ENCODE measurements around the gene FLNC. TPM values are rescaled to one million over a fixed set of nuclear protein-coding genes. Genes with fewer than 3 reads are reported as not detected.

Gene FLNC
- total RNA-seq, 4 donors from 2014 or later: 21.3 to 234 (median 57.9) TPM

DNA sequence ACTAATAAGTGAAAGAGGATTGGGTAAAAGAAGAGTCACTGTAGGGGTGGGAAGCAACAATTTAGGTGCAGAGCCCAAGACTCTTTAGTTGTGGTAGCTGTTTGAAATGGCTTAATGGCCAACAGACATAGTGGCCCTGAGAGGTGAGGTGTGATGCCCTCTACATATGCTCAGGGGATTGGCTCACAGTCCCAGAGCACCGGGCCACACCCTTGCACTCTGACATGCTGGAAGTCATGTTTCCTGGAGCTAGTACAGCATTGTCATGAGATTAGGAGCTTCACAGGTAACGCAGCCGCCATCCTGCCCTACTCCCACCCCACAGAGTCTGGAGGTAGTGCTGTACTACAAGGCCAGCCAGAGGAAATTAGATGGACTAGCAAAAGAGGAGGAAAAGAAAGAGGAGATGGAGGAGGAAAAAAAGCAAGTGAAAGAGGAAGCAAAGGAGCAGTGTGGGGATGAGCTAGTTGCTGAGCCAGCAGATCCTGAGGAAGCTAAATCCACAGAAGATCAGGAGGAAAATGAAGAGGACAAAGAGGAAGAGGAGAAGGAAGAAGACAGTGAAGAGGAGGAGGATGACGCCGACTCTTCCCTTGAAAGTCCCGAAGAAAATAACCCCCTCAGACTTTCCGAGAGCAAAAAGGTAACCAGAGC lies 14.8 kb upstream of the FLNC start:
- WGBS, 2 donors (ENCODE audit: low coverage in 1 of 2): 61 to 75% methylated on average over 6 to 7 of the region's 7 CpGs
- no peak for TF ChIP-seq EP300 (IDR thresholded peaks at IDR 0.05; ENCODE audit: low read depth)
- no peak for TF ChIP-seq POLR2AphosphoS5 (IDR thresholded peaks at IDR 0.05)
- TF ChIP-seq POLR2A (IDR thresholded peaks at IDR 0.05): no peak
- no peak for TF ChIP-seq CTCF (IDR thresholded peaks at IDR 0.05)
- Histone ChIP-seq H3K4me1 (no peaks in the 10 kb centered on the region), H3K27ac (no peak overlapping the region), H3K4me3 (no peak overlapping the region), H3K36me3 (no peaks in the 10 kb centered on the region), H3K9me3 (no peaks in the 10 kb centered on the region), H3K27me3 (no peaks in the 10 kb centered on the region)
- DNase-seq: no peak
- in situ Hi-C loops (cut with MboI; ENCODE audit: low pct_ligation_motif_present in 1 of 4, low pct_unique_long_range_greater_than_20kb in 1 of 4, low sequenced_read_pairs in 3 of 4) (no loop called here), intact Hi-C loops (cut with DNase I; ENCODE audit: low total_unique reads) (no loop called here)

DNA sequence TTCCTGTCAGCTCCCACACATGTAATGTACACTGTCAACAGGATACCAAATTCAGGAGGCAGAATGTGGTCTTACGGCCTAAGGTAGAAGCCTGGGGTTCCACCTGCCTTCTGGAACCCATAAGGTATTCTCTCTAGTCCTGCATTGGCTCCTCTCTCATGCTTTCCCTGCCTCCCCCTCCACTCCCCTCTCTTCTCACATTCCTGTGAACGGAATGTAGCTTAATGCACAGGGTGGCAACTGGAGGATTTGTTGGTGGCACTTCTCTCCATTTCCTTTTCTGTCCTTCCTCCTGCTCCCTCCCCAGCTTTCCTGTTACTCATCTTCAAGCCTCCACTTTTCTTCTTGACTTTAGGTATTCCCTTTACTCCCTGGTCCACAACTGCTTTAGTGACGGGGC lies 11.5 kb upstream of the FLNC start:
- H3K27me3 ChIP-seq: no peaks in the 10 kb centered on the region
- intact Hi-C loops (cut with DNase I; ENCODE audit: low total_unique reads) (no loop called here), in situ Hi-C loops (cut with MboI; ENCODE audit: low pct_ligation_motif_present in 1 of 4, low pct_unique_long_range_greater_than_20kb in 1 of 4, low sequenced_read_pairs in 3 of 4) (no loop called here)
- H3K36me3 ChIP-seq: no peaks in the 10 kb centered on the region
- DNase-seq: no peak
- no peaks in the 10 kb centered on the region for H3K9me3 ChIP-seq
- 73 to 76% methylated on average over 2 to 3 of the region's 3 CpGs for WGBS, 2 donors (ENCODE audit: low coverage in 1 of 2)
- no peak overlapping the region for H3K4me3 ChIP-seq
- H3K4me1 ChIP-seq: no peaks in the 10 kb centered on the region
- no peak overlapping the region for H3K27ac ChIP-seq
- TF ChIP-seq CTCF (IDR thresholded peaks at IDR 0.05): no peak
- no peak for TF ChIP-seq POLR2A (IDR thresholded peaks at IDR 0.05)
- TF ChIP-seq POLR2AphosphoS5 (IDR thresholded peaks at IDR 0.05): no peak
- TF ChIP-seq EP300 (IDR thresholded peaks at IDR 0.05; ENCODE audit: low read depth): no peak

DNA sequence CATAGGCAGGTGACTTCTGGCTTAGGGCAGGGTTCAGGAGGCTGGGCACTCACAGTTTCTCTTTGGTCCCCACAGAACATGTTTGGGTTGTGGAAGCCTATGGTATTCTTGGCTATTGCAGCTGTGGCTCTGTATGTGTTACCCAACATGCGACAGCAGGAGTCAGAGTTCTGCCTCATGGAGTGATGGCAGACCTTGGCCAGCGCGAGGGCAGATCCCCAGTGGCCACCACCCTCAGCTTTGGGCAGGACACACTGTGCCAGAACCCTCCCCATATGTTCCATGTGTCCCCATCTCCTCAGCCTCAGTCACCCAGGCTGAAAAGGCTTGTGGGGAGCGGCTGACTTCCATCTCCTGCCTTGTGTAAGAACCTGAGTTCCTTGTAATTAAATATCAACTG lies 8.5 kb upstream of the FLNC start:
- no peak for DNase-seq
- H3K9me3 ChIP-seq: no peaks in the 10 kb centered on the region
- intact Hi-C loops (cut with DNase I; ENCODE audit: low total_unique reads): no loop called here
- H3K36me3 ChIP-seq: no peaks in the 10 kb centered on the region
- no peak for TF ChIP-seq POLR2AphosphoS5 (IDR thresholded peaks at IDR 0.05)
- no peak for TF ChIP-seq EP300 (IDR thresholded peaks at IDR 0.05; ENCODE audit: low read depth)
- TF ChIP-seq CTCF (IDR thresholded peaks at IDR 0.05): no peak
- no peak for TF ChIP-seq POLR2A (IDR thresholded peaks at IDR 0.05)
- WGBS, 2 donors (ENCODE audit: low coverage in 1 of 2): 90% methylated on average over 4 of the region's 4 CpGs; no CpG with 5 or more reads in 1 of the 2 donors
- no peaks in the 10 kb centered on the region for H3K4me1 ChIP-seq
- in situ Hi-C loops (cut with MboI; ENCODE audit: low pct_ligation_motif_present in 1 of 4, low pct_unique_long_range_greater_than_20kb in 1 of 4, low sequenced_read_pairs in 3 of 4): no loop called here
- H3K4me3 ChIP-seq: no peak overlapping the region
- no peak overlapping the region for H3K27ac ChIP-seq
- H3K27me3 ChIP-seq: no peaks in the 10 kb centered on the region

DNA sequence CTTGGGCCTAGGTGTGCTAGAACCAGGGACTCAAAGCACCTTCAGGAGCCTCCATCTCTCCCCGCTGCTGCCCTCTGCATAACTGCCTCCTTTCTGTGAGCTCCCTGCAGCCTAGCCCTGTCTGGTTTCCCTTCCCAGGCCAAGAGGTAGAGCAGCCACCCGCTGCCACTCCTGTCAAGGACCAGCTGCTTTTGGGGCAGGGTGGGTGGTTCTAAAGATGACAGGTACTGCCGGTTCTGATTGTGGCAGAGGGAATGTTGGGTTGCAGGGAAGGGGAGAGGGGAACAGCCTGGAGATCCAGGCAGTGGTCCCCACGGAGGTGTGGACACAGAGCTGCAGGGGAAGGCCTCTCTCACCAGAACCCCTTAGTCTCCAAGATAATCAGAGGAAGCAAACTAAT lies 3.7 kb upstream of the FLNC start:
- in situ Hi-C loops (cut with MboI; ENCODE audit: low pct_ligation_motif_present in 1 of 4, low pct_unique_long_range_greater_than_20kb in 1 of 4, low sequenced_read_pairs in 3 of 4): no loop called here
- Histone ChIP-seq H3K4me1 (peaks cover 5 to 18% (median 8%) of the 10 kb centered on the region in 4 donors), H3K27me3 (peaks cover 31% of the 10 kb centered on the region), H3K27ac (peak overlapping the region in 1 of 4 donors; percentile 84), H3K9me3 (no peaks in the 10 kb centered on the region), H3K36me3 (no peaks in the 10 kb centered on the region), H3K4me3 (no peak overlapping the region)
- WGBS, 2 donors (ENCODE audit: low coverage in 1 of 2): 84% methylated on average over 4 of the region's 4 CpGs; no CpG with 5 or more reads in 1 of the 2 donors
- no peak for DNase-seq
- TF ChIP-seq CTCF (IDR thresholded peaks at IDR 0.05): no peak
- no peak for TF ChIP-seq POLR2A (IDR thresholded peaks at IDR 0.05)
- TF ChIP-seq POLR2AphosphoS5 (IDR thresholded peaks at IDR 0.05): no peak
- TF ChIP-seq EP300 (IDR thresholded peaks at IDR 0.05; ENCODE audit: low read depth): no peak
- intact Hi-C loops (cut with DNase I; ENCODE audit: low total_unique reads): no loop called here
